GM19035 (cell line): ENCODE data around the gene CFHR5.
"Not testable (repeated sequence)": the region's sequence is repeated elsewhere in the genome, so short reads cannot be mapped to it uniquely, and the experiment has no call there.

Source experiments
- ATAC-seq: cut with Tn5 transposase; IDR thresholded peaks from one replicate; pipeline ENCODE4 v1.9.1; 2021; ENCODE audit not compliant: unreplicated experiment

The CFHR5 gene

GRCh38 chr1:196977278-196977677 is at the start of gene CFHR5:
CFHR5 (plus strand) TSS chr1:196977556; CDS start chr1:196977665, 109 bp downstream.
- no peak for ATAC-seq

GRCh38 chr1:196932853-196933252 is 44.5 kb upstream of the CFHR5 start:
- not testable (repeated sequence) for ATAC-seq

- no peak for ATAC-seq
Observed at GRCh38 chr1:196933531-196934189, 43.7 kb upstream of the CFHR5 start.

- not testable (repeated sequence) for ATAC-seq
Observed at GRCh38 chr1:196941474-196941873, 35.9 kb upstream of the CFHR5 start.

- ATAC-seq: not testable (repeated sequence)
Observed at GRCh38 chr1:196943568-196943967, 33.8 kb upstream of the CFHR5 start, which contains the start of gene CFHR2. CFHR2 (plus strand) TSS chr1:196943738; CDS start chr1:196943881, 143 bp downstream.

GRCh38 chr1:196951711-196952394 is 25.5 kb upstream of the CFHR5 start:
- ATAC-seq: peak; percentile 78

- ATAC-seq: no peak
Observed at GRCh38 chr1:196954778-196955177, 22.6 kb upstream of the CFHR5 start.

- no peak for ATAC-seq
Observed at GRCh38 chr1:196955926-196956325, 21.4 kb upstream of the CFHR5 start.

- ATAC-seq: peak; percentile 66
Observed at GRCh38 chr1:196960854-196961253, 16.5 kb upstream of the CFHR5 start.

GRCh38 chr1:196970182-196970581 is 7.2 kb upstream of the CFHR5 start:
- no peak for ATAC-seq

GRCh38 chr1:196976278-196976677 is 1.1 kb upstream of the CFHR5 start:
- ATAC-seq: no peak

- no peak for ATAC-seq
Observed at GRCh38 chr1:196980859-196981258, 3.5 kb downstream of the CFHR5 start.

GRCh38 chr1:196982247-196982646 is 4.9 kb downstream of the CFHR5 start:
- ATAC-seq: not testable (repeated sequence)

GRCh38 chr1:196991919-196992651 is 14.7 kb downstream of the CFHR5 start:
- not testable (repeated sequence) for ATAC-seq

- no peak for ATAC-seq
Observed at GRCh38 chr1:196993916-196994315, 16.6 kb downstream of the CFHR5 start.

- no peak for ATAC-seq
Observed at GRCh38 chr1:196997423-196997822, 20.1 kb downstream of the CFHR5 start.

GRCh38 chr1:197001828-197002227 is 24.5 kb downstream of the CFHR5 start:
- no peak for ATAC-seq

- ATAC-seq: no peak
Observed at GRCh38 chr1:197003132-197003531, 25.8 kb downstream of the CFHR5 start.

- no peak for ATAC-seq
Observed at GRCh38 chr1:197008861-197009260, 31.5 kb downstream of the CFHR5 start.

- no peak for ATAC-seq
Observed at GRCh38 chr1:197011614-197012013, 34.3 kb downstream of the CFHR5 start.

GRCh38 chr1:197013234-197013633 is 35.9 kb downstream of the CFHR5 start:
- no peak for ATAC-seq

GRCh38 chr1:197016751-197017150 is 39.4 kb downstream of the CFHR5 start:
- no peak for ATAC-seq
